Measurements from ENCODE around the gene RALGDS.

Gene RALGDS

GRCh38 chr9:133134388-133135145 is 13.5 kb upstream of the RALGDS start:
- no peak for DNase-seq (ENCODE audit: low read depth in 2 of 2)

GRCh38 chr9:133133681-133134387 is 12.8 kb upstream of the RALGDS start:
- DNase-seq (ENCODE audit: low read depth in 2 of 2), result peak; percentile 50 to 59

DNA sequence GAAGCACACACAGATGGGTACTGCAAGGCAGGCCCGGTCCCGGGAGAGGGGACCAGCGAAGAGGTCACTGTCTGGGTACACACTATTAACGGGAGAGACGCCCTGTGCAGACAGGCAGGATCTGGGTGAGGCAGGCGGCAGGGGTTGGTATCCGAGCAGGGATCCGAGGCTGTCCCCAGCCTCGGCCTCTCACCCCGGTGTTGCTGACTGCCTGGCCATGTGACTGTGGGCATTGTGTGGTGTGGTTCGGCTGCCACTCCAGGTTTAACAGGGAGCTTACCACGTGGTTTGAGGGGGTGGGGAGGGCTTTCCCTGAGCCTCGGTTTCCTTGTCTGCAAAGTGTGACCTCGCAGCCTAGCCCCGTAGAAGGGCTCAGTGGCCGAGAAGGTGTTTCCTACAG is 11.1 kb upstream of the RALGDS start:
- no peak for DNase-seq (ENCODE audit: low read depth in 2 of 2)

DNA sequence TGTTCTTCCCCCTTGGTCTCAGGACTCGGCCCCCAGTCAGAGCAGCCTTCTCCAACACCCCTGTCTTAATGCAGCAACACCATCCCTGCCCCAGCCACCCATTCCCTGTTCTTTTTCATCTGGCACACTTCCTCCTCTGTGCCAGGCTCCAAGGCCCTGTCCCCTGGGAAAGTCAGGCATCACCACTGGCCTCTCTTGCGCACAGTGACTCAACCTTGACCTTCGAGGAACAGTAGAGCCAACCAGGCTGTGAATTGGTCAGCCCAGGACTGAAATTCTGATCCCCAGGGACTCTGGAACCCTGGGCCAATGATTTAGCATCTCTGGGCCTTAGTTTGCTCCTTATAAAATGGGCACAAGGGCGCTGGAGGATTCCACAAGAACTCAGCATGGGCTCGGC is 10.5 kb upstream of the RALGDS start:
- no peak for DNase-seq (ENCODE audit: low read depth in 2 of 2)

DNA sequence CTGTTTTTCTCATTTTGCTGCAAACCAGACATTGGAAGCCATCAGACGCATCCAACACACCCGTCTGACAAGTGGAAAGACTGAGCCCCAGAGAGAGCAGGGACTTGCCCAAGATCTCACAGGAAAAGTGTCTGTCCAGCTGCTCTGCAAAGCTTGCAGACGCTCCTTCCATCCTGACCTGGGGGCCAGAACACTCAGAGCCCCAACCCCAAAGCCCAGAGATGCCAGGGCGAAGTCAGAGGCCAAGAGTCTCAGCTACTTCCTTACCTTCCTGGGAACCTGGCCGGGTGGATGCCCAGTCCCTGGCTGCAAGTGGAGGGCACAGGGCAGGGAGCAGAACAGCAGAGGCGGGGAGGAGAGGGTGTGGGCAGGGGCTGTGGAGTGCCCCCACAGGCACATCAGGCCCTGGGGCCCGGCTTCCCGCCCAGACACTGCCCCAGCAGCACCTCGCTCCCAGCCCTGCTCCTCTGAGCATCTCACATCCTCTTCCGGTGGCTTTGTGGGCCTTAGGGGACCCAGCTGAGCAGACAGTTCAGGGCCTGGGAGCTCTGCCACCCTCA is 9.7 kb upstream of the RALGDS start:
- DNase-seq (ENCODE audit: low read depth in 2 of 2), result no peak

GRCh38 chr9:133129001-133129795 is 8.2 kb upstream of the RALGDS start:
- no peak for DNase-seq (ENCODE audit: low read depth in 2 of 2)

DNA sequence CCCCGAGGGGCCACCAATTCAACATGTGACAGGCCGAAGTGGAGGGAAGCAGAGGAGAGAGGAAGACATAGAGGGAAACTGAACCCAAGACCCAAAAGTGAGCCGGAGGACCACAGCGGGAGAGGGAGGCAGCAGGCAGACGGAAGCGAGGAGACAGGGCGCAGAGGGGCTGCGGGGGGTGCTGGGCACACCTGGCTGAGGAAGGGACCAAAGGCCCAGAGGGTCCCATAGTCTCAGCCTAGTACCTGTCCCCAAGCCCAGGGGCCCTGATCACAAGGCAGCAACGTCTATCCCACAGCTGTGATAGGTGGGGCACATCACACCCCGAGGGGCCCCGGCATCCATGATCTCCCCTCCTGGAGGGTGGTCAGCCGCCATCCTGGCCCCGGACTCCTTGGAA is 7.1 kb upstream of the RALGDS start:
- no peak for DNase-seq (ENCODE audit: low read depth in 2 of 2)

- DNase-seq (ENCODE audit: low read depth in 2 of 2), result no peak
Observed at GRCh38 chr9:133127340-133127981, 6.4 kb upstream of the RALGDS start.

GRCh38 chr9:133126697-133127339 is 5.8 kb upstream of the RALGDS start:
- DNase-seq (ENCODE audit: low read depth in 2 of 2), result no peak

DNA sequence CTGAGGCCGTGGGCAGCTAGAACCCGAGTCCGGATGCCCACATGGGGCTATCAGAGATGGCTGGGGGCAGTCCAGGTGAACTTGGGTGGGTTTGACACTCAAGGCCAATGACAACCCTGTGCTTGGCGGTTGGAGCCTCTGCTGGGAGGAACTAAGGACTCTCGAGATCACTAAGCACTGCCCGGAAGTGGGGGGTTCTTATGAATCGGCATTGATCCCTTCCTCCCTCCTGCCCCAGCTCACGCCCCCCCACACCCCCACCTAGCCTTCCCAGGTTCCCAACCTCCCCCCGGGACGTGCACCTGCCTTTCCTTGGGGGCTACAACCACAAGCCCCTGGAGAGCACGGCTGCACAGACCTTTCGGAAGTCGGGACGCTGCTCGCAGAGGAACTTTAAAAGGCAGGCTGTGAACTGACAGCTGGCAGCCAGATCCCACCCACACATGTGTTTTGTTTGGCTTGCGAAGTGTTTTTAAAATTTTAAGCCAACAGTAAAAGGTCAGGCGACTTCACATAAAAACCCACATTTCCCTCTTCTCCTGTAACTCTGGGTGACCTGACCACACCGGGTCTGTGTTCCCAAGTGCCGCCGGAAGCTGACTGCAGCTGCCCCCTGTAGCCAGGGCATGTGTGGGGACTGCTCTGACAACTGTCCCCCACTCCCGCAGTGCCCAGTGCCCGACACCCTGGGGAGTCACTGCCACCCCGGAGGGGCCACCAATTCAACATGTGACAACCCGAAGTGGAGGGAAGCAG is 5.1 kb upstream of the RALGDS start:
- DNase-seq (ENCODE audit: low read depth in 2 of 2), result no peak

DNA sequence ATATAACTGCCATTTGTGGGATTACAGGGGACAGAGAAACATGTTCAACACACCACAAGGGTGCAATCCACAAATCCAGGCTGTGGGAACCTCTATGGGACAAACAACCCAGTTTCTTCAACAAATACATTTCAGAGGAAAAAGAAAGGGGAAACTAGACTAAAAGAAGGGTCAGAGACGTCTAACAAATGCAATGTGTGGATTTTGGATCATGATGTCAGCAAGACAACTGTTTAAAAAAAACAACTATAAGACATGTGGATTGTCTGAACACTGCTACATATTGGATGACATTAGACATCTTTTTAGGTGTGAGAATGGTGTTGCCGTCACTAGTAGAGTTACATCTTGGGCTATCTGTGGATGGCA is 3.9 kb upstream of the RALGDS start:
- DNase-seq (ENCODE audit: low read depth in 2 of 2), result no peak

DNA sequence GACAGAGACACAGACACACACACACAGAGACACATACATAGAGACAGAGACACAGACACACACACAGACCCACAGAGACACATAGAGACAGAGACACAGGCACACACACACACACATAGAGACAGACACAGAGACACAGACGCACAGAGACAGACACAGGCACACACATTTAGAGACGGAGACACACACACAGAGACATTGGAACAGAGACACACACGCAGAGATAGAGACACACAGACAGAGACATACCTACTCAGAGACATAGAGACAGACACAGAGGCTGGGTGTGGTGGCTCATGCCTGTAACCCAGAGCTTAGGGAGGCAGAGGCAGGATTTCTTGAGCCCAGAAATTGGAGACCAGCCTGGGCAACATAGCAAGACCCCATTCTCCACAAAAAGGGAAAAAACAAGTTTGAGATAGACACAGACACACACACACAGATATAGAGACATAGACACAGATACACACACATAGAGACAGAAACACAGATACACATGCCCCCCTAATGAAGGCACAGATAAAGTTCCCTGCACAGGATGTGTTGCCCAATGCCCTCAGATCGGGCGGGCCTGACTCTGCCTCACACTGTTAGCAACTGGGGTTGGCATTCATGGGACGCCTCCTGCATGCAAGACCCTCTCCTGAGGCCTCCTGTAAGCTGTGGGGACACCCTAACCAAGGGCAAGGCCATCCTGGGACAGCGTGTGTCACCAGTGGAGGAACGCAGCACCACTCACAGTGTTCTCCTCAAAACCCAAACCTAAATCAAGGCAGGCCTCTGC is 3.3 kb upstream of the RALGDS start:
- no peak for DNase-seq (ENCODE audit: low read depth in 2 of 2)

DNA sequence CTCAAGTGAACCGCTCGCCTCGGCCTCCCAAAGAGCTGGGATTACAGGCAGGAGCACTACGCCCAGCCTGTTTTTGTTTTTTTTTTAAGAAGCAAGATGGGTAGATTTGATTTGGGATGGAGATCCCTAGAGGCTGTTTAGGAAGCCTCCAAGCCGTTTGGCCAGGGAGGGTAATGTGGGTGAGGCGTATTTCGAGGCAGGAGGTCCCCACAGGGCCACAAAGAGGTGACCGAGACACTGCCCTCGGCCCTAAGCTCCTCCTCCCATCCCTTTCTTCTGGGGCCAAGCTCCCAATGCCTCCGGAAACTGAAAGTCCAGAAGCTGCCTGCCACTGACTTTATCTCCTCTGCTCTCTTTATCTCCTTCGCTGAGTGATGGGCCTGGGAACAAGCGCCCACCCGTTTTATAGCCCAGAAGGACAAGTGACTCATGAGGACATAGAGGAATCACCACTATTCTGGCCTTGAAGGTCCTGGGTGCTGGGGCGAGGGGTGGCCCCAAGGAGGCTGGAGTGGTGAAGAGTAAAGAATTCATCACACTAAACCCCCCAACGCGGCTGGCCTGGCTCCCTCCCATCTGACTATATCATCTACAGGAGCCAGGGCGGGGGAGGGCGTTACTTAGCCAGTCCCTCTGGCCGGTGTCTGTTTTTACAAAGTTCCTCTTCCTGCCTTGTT is 2.0 kb upstream of the RALGDS start:
- DNase-seq (ENCODE audit: low read depth in 2 of 2), result no peak

DNA sequence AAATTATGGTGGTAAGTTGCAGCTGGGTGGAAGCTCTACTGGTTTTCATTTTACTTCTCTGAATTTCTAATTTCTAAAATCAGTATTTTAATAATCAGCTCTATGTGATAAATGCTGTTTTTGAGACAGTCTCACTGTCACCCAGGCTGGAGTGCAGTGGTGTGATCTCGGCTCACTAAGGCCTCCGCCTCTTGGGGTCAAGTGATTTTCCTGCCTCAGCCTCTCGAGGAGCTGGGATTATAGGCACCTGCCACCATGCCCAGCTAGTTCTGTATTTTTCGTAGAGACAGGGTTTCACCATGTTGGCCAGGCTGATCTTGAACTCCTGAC is 1.5 kb upstream of the RALGDS start:
- DNase-seq (ENCODE audit: low read depth in 2 of 2), result no peak

- no peak for DNase-seq (ENCODE audit: low read depth in 2 of 2)
Observed at GRCh38 chr9:133121915-133122550, 993 bp upstream of the RALGDS start.

- DNase-seq (ENCODE audit: low read depth in 2 of 2), result no peak
Observed at GRCh38 chr9:133120501-133121197, 391 bp downstream of the RALGDS start.

- no peak for DNase-seq (ENCODE audit: low read depth in 2 of 2)
Observed at GRCh38 chr9:133119846-133120500, 1.1 kb downstream of the RALGDS start.

All from stimulated activated CD4-positive, alpha-beta T cell treated with anti-CD3 and anti-CD28 coated beads, Interleukin-1b, Interleukin-23, amount 100 ng/mL, for 4 hours (primary cell).